RWPE1 (cell line): ENCODE results near the gene SLC26A8.

Experiments
- CTCF ChIA-PET: fragments of 350-600 bp; sonication (Branson Sonifier 250); formaldehyde crosslinking; extraction: SDS; loops from one replicate; lab custom pipeline; 2021; lab: Yijun Ruan, JAX
- POLR2A ChIA-PET: fragments of 400-600 bp; formaldehyde crosslinking; extraction: SDS; loops from one replicate; lab custom pipeline; 2020; ENCODE audit warnings: antibody characterized with exemption; ENCODE audit not compliant: low non-redundant PET; lab: Yijun Ruan, JAX
- DNase-seq: peaks from one replicate; pipeline ENCODE4 v3.0.0; 2012; ENCODE audit warnings: low spot score
- H3K27ac ChIP-seq: fragments of 450-650 bp; 2 replicates; pipeline ENCODE4 v1.5.1; 2017
- CTCF ChIP-seq: fragments of 450-650 bp; conservative IDR thresholded peaks from 2 replicates; pipeline ENCODE4 v1.5.1; 2017; ENCODE audit warnings: low read depth, mild to moderate bottlenecking

The SLC26A8 gene

GRCh38 chr6:36064770-36065396 lies 40.4 kb upstream of the SLC26A8 start:
- TF ChIP-seq CTCF: no peak
- DNase-seq: no peak
- CTCF ChIA-PET: interaction anchor here (0.6 kb wide), 1 partner anchor 1383 kb away, joined by 3 read pairs; no protein-coding TSS in a partner anchor
- POLR2A ChIA-PET: no interaction called here
- H3K27ac ChIP-seq: no peak overlapping the region

GRCh38 chr6:36063318-36064060 lies 39.0 kb upstream of the SLC26A8 start:
- DNase-seq: no peak
- no peak for TF ChIP-seq CTCF
- ChIA-PET CTCF (no interaction called here), POLR2A (no interaction called here)
- H3K27ac ChIP-seq: no peak overlapping the region

- ChIA-PET CTCF (no interaction called here), POLR2A (no interaction called here)
- no peak overlapping the region for H3K27ac ChIP-seq
- no peak for DNase-seq
- TF ChIP-seq CTCF: no peak
Measured at GRCh38 chr6:36062247-36062646, 37.8 kb upstream of the SLC26A8 start.

- ChIA-PET CTCF (interaction anchor here (0.6 kb wide), 1 partner anchor 545 kb away, joined by 3 read pairs; no protein-coding TSS in a partner anchor), POLR2A (no interaction called here)
- no peak for DNase-seq
- H3K27ac ChIP-seq: no peak overlapping the region
- no peak for TF ChIP-seq CTCF
Measured at GRCh38 chr6:36061236-36061635, 36.8 kb upstream of the SLC26A8 start.

- ChIA-PET POLR2A (no interaction called here), CTCF (no interaction called here)
- no peak for TF ChIP-seq CTCF
- DNase-seq: no peak
- H3K27ac ChIP-seq: no peak overlapping the region
Measured at GRCh38 chr6:36056178-36056577, 31.7 kb upstream of the SLC26A8 start.

- no peak overlapping the region for H3K27ac ChIP-seq
- no peak for TF ChIP-seq CTCF
- ChIA-PET POLR2A (no interaction called here), CTCF (no interaction called here)
- DNase-seq: no peak
Measured at GRCh38 chr6:36054956-36055355, 30.5 kb upstream of the SLC26A8 start.
